ENCODE data around the gene ZYG11B.

- TF ChIP-seq CTCF (IDR thresholded peaks at IDR 0.05), result no peak
- no peak for TF ChIP-seq EZH2 (IDR thresholded peaks at IDR 0.05)
Observed at GRCh38 chr1:52798331-52798730, 72.1 kb downstream of the ZYG11B start.
